ENCODE results near the gene DENR.

Gene DENR

DNA sequence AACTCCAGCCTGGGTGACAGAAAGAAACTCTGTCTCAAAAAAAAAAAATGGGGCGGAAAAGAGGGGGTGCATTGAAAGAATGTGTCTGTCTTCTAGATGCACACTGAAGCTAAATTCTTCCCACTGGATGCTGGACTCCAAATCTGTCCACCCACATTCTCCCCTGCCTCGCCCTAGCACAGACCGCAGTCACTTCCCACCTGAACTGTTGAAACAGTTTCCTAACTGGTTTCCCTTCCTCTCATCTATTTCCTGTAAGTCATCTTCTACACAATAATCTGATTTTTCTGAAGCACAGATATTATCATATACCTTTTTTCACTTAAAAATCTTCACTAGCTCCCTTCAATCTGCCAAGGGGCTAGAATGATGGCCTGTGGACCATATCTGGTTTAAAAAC is 20.5 kb upstream of the DENR start:
- TF ChIP-seq, protein P1, sequence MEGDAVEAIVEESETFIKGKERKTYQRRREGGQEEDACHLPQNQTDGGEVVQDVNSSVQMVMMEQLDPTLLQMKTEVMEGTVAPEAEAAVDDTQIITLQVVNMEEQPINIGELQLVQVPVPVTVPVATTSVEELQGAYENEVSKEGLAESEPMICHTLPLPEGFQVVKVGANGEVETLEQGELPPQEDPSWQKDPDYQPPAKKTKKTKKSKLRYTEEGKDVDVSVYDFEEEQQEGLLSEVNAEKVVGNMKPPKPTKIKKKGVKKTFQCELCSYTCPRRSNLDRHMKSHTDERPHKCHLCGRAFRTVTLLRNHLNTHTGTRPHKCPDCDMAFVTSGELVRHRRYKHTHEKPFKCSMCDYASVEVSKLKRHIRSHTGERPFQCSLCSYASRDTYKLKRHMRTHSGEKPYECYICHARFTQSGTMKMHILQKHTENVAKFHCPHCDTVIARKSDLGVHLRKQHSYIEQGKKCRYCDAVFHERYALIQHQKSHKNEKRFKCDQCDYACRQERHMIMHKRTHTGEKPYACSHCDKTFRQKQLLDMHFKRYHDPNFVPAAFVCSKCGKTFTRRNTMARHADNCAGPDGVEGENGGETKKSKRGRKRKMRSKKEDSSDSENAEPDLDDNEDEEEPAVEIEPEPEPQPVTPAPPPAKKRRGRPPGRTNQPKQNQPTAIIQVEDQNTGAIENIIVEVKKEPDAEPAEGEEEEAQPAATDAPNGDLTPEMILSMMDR (IDR thresholded peaks at IDR 0.05; ENCODE audit: low read depth, low read length), result no peak
- H3K4me3 ChIP-seq (replicated peaks in 1 of 2; ENCODE audit: low read depth in 2 of 2, low read length in 2 of 2), result no peak overlapping the region
- DNase-seq (ENCODE audit: low read depth in 2 of 2), result no peak

DNA sequence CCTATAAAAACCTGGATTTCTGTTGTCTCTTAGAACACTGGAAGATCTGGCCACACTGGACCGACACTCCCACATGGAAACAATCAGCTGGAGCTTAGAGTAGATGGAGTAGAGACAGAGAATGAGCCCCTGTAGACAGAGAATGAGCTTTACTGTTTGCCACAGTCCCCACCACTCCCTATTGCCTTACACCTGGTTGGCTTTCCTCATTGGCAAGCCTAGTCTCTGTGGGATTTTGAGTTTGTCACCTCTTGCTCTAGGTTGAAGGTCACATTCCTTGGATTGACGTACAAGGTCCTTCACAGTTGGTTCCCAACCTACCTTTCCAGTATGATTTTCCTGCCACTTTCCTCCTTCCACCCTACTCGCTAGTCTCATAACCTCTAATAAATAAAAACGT is 20.0 kb upstream of the DENR start:
- TF ChIP-seq, protein P1 (IDR thresholded peaks at IDR 0.05; ENCODE audit: low read depth, low read length), result no peak
- no peak for DNase-seq (ENCODE audit: low read depth in 2 of 2)
- H3K4me3 ChIP-seq (replicated peaks in 1 of 2; ENCODE audit: low read depth in 2 of 2, low read length in 2 of 2), result no peak overlapping the region

DNA sequence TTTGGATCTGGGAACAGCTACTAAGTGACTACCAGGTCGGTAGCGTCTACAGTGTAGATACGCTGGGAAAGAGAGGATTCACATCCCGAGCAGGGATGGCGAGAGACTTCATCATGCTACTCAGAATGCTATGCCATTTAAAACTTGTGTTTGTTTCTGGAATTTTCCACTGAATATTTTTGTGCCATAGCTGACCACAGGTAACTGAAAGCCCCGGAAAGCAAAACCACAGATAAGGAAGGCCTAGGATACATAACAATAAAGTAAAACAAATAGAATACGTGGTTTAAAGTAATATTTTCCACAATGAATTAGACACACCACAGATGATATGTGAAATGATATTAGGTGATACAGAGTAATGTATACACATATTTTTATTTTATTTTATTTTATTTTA is 14.1 kb upstream of the DENR start:
- no peak overlapping the region for H3K4me3 ChIP-seq (replicated peaks in 1 of 2; ENCODE audit: low read depth in 2 of 2, low read length in 2 of 2)
- DNase-seq (ENCODE audit: low read depth in 2 of 2), result no peak
- TF ChIP-seq, protein P1 (IDR thresholded peaks at IDR 0.05; ENCODE audit: low read depth, low read length), result no peak

DNA sequence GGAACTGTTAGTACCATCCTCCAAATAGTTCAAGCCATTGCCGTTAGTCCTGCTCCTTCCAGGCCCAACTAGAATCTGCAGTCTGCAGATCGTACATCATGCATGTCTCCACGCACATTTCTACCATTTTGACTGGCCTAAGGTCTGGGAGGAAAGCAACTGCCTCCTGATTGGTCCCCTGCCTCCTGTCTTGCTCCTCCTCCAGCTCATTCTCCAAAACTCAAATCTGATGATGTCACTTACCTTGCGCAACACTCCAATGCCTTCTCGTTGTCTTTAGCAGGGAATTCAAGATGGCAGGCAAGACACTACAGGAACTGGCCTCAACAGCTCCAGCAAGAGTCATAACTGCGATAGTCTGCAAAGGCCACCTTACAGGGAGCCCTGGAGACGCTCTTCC is 12.3 kb upstream of the DENR start:
- DNase-seq (ENCODE audit: low read depth in 2 of 2), result peak in 1 of 2 donors; percentile 32
- TF ChIP-seq, protein P1 (IDR thresholded peaks at IDR 0.05; ENCODE audit: low read depth, low read length), result no peak

DNA sequence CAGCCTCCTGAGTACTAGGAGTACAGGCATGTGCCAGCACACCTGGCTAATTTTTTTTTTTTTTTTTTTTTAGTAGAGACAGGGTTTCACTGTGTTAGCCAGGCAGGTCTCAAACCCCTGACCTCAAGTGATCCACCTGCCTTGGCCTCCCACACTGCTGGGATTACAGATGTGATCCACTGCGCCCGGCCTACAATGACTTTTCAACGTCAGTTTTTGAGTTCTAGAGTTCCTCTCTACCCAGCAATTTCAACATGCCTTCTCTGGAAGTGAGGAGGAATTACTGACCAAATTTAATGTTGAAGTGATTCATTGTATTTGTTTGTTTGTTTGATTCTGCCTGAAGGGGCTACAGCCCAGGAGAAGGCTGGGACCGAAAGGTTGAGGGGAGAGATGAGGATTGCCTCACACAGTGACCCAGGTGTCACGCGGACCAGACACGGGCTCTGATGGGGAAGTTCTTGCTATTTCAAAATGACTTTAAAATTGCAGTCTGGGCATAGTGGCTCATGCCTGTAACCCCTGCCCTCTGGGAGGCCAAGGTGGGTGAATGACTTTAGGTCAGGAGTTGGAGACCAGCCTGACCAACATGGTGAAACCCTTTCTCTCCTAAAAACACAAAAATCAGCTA is 8.6 kb upstream of the DENR start:
- H3K4me3 ChIP-seq (replicated peaks in 1 of 2; ENCODE audit: low read depth in 2 of 2, low read length in 2 of 2), result no peak overlapping the region
- TF ChIP-seq, protein P1 (IDR thresholded peaks at IDR 0.05; ENCODE audit: low read depth, low read length), result no peak
- DNase-seq (ENCODE audit: low read depth in 2 of 2), result no peak

More for the DNA sequence above, 12.3 kb upstream of the DENR start:
- no peak overlapping the region for H3K4me3 ChIP-seq (replicated peaks in 1 of 2; ENCODE audit: low read depth in 2 of 2, low read length in 2 of 2)

- no peak overlapping the region for H3K4me3 ChIP-seq (replicated peaks in 1 of 2; ENCODE audit: low read depth in 2 of 2, low read length in 2 of 2)
- TF ChIP-seq, protein P1 (IDR thresholded peaks at IDR 0.05; ENCODE audit: low read depth, low read length), result no peak
- DNase-seq (ENCODE audit: low read depth in 2 of 2), result no peak
Observed at GRCh38 chr12:122747224-122748135, 5.1 kb upstream of the DENR start.

Data from cardiac fibroblast (primary cell).